Limb (tissue), 2 donors: ENCODE measurements around the gene PCYT1B.
"Not testable (repeated sequence)": the region's sequence is repeated elsewhere in the genome, so short reads cannot be mapped to it uniquely, and the experiment has no call there.

Experiments used
- DNase-seq, 2 donors: peaks; one replicate each; pipeline ENCODE4 v3.0.0-alpha.2; 2016; ENCODE audit errors: extremely low spot score in 2 of 2

The PCYT1B gene

DNA sequence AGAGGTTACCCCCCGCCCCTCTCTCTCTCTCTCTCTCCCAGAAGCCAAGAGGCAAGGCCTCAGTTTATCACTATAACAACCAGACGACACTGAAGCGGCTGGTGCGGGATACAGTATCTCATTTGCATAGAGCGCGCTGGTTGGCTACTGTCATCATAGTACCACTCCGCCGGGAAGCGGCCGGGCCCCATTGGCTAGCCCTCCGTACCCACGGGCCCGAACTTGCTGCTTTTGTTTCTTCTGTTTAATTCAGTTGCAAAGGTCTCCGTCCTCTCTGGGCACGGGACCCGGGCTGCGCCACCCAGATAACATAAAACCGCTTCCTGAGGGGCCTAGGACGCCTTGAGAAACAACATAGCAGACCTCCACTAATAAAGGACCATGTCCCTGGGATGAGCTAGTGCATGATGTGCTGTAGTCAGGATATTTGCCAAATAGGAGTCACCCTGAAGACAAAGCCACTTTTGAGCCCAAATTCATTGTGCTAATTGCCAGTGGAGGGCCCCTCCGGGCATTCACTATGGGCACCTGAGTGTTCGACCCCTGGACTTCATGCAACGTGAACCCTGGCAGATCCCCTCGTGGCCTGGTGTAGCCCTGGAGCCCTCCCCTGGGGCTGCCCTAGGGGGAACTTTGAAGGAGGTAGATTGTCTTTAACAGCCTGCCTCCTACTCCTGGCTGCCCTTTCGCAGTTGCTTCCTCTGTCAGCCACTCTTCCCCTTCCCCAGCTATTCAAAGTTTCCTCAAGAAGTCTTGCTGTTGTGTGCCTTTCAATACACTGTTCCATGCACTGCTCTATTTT lies at the start of gene PCYT1B:
PCYT1B (minus strand) TSS at position 91 of the 802 bp plus-strand sequence. CDS start 242 bp downstream, outside the sequence.
- peak; percentile 81 to 84 for DNase-seq

DNA sequence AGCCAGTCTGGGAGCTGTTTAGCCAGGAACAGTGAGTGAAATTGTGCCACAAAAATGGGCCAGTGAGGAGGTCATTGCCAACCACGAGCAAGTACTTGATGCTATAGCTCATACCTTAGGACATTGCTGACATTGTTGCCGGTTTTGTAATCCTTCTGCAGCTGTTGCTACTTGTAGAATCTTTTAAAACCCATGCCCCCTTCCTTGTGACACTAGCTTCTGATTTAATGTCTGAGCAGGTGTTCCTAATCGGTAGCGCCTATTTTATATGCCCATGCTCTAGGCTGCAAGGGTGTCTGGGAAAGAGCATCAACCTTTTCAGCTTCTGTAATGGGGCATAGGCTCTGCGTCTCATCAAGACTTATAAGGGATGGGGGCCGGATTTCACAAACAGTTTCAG lies 49.1 kb upstream of the PCYT1B start:
- no peak for DNase-seq

DNA sequence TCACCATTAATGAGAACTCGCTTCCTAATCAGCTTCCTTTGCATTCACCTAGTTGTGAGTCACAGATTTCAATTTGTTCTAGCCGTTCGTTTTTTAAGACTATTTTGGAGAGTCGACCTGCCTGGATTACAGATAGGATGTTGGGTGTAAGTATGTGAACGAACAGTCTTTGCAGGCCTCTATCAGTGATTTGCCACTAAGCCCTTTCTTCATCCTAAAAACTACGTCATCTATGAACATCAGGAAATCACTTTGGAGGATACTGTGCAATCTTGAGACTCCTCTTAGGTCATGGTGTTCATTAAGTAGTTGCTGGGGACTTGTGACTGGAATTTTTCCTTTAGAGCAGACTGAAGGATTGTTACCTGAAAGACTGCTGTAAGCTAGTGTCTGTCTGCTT lies 47.7 kb upstream of the PCYT1B start:
- DNase-seq = no peak

DNA sequence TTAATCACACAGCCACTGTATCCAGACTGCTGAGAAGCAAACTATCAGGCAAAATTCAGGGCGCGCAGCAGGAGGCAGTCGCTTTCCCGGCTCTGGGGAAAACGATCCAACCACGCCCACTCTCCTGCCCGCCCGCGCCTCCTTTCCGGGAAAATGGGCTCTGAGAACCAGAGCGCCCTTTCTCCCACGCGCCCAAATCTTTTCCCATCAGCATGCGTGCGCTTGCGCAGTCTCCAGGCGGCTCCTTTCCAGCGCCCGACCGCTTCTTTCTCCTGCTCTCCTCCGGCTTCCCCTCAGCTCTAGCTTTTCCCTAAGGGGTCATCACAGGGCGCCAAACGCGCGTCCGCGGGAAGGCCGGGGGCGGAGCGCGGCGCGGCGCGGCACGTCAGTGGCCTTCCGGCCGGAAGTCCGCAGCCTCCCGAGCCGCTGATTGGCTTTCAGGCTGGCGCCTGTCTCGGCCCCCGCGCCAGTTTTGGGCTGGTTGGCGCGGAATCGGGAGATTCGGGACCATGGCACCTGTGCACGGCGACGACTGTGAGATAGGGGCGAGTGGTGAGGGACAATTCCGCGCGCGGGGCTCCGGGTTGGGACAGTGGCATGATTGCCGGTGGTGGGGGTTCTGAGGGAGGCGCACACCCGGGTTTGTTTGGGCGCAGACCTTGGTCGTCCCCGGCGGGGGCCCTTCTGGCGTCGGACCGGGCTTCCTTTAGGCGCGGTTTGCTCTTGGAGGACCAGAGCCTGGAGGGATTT lies 46.5 kb upstream of the PCYT1B start, which contains the start of gene POLA1:
POLA1 (plus strand) TSS at position 466 of the 750 bp plus-strand sequence; CDS start at position 510, 44 bp downstream.
- peak; percentile 92 to 93 for DNase-seq

DNA sequence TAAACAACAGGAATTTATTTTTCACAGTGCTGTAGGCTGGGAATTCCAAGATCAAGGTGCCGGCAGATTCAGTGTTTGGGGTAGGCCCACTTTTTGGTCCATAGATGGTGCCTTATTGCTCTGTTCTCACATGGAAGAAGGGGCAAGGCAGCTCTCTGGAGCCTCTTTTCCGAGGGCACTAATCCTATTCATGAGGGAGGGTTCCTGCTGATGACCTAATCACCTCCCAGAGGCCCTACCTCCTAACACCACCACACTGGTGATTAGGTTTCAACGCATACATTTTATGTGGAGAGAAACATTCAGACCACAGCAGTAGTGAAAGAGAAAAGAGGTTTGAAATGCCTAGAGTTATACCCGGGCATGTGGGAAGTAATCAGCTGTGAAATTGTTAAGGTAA lies 45.2 kb upstream of the PCYT1B start:
- DNase-seq = no peak

DNA sequence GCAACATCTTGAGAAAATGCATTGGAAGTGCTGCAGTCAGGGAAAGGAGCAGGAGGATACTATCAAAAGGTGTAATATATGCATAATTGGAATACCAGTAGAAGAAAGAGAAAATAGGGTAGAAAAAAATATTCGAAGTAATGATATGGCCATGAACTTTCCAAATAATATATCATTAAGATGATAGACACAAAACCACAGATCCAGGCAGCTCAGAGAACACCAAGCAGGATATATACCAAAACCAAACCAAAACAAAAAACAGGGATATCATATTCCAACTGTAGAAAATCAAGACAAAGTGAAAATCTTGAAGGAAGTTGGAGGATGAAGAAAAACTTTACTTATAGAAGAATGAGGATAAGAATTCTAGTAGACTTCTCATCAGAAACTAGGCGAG lies 36.9 kb upstream of the PCYT1B start:
- DNase-seq = no peak

DNA sequence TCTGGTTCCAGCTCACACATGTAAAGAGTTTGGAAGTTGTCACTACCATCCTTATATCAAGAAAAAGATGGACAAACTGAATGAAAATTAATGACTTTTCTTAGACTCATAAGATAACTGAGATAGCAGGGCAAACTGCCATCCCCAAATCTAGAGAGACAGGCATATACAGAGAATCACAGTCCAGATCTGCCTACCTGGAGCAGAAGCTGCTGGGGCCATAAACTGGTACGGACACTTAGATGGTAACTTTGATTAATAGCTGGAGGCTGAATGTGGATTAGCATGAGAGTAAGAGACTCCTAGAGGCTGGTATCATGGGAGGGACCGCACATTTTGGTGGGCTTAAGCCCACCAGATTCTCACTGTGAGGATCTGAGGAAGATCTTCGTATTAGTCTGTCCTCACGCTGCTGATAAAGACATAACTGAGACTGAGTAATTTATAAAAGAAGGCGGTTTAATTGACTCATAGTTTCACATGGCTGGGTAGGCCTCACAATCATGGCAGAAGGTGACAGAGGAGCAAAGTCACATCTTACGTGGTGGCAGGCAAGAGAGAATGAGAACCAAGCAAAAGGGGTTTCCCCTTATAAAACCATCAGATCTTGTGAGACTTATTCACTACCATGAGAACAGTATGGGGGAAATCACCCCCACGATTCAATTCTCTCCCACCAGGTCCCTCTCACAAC lies 35.7 kb upstream of the PCYT1B start:
- DNase-seq = no peak

DNA sequence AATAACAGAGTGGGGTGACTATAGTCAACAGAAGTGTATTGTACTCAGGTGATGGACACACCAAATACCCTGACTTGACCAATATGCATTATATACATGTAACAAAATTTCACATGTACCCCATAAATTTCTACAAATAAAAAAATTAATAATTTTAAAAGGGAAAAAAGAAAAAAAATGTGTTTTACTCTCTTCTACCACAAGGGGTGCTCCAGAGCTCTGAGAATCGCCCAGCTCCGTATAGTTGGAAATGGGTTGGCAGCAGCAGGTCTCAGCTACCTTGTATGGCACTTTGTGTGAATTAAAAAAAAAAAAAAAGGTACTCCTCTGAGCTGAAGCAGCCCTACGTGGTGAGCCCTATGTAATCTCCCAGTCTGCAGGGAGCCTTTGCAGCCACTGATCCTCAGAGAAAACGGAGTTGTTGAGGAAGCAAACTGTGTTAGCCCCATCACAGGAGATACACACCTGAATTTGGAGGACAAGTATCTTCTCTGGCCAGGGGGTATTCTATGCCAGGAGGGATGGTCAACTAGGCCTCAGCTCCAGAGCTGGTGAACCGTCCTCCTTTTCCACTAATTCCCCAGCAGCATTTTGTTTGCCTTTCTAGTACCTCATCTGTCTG lies 29.4 kb upstream of the PCYT1B start:
- no peak for DNase-seq

DNA sequence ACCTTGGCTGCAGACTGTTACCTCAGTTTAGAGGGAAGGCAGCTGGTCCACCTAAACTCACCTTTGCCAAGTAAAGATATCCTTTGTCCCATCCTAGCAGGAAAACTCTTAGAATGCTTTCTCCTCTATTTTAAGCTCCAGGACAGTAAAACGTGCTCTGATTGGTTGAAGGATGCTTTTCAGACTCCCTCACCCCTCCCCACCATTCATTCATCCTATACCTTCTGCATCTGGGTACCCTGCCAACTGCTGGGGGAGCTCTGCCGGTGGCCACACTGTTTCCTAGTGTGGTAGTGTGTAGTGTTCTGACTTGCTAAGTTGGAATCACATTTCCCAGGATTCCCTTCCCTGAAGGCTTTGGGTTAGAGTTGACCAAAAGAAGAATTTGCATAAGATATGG lies 26.3 kb upstream of the PCYT1B start:
- no peak for DNase-seq

DNA sequence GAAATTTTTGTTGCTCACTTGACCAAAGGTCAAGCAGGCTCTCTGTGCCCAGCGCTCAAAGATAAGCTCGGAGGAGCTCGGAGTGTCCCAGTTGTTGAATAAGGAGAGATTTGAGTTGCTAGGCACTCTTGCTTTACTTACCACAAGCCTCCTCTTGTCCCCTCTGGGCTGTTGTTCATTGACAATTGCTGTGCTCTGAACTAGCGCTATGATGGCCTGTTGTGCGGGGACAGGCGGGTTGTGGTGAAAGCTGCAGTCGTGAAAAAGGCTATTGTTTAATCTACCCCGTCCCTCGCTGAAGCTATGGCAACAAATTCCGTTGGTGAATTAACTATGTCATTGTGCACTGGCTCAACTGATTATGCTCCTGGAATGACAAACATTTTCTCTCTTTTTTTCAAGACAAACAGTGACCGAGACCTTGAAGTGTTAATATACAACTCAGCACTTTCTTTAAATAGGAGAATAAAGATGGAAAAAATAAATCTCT lies 25.6 kb upstream of the PCYT1B start:
- DNase-seq = no peak

DNA sequence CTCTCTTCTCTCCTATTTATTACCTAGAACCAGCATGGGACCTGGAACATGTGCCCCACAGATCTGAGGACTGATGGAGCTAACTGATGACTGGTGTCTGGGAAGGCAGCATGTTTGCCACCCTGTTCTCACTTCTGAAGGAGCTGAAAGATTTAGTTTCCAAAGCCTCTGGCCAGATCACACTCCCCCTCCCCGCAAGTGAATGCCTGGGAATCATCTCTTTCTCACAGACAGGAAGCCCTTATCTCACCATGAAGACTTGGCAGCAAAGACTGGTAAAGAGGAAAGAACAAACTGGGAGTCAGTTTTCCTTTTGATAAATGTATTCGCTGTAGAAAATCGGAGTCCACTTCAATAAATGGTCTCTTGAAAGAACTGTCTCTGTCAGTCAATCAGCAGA lies 21.0 kb upstream of the PCYT1B start:
- no peak for DNase-seq

DNA sequence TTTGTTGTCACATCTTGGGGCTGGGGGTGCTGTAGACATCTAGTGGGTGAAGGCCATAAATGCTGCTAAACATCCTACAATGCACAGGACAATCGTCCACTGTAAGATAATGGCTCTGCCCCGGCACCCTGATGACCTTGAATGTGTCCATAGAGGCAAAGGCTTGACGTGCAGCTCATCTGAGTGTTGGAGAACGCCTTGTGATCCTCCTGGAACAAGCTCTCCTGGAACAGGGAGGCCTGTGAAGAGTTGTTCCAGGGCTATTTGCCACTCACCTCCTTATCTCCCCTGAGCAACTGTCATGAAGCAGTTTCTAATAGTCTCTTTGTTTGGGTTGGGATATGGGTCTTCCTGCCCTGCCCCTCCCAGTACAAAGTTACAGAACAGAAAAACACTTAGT lies 15.2 kb upstream of the PCYT1B start:
- no peak for DNase-seq

DNA sequence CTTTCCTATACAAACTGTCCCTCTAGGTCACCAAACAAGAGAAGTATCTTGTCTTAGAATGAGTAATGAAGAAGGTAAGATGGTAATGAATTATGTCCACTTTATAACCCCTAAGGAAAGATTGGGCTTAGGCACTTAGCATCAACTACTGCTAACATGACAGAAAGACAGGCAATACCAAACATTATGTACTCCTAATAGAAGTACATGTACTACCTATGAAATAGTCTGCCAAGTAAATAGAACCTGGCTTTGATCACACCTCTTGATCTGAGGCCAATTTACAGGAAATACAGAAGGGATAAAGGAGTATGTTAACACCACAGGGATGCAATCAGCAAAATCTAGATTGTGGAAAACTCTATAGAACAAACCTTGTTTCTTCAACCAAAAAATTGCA lies 14.1 kb upstream of the PCYT1B start:
- DNase-seq = no peak

DNA sequence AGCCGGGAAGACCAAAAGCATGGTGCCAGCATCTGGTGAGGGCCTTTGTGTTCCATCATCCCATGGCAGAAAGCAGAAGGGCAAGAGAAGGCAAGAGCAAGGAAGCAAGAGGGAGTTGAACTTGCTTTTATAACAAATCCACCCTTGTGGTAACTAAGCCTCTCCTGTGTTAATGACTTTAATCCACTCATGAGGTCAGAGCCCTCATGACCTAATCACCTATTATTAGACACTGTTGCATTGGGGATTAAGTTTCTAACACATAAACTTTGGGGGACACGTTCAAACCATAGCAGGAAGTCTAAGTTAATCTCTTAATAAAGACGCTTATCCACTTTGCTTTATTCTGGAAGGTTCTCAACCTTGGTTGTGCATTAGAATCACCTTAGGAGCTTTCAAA lies 12.5 kb upstream of the PCYT1B start:
- DNase-seq = no peak

DNA sequence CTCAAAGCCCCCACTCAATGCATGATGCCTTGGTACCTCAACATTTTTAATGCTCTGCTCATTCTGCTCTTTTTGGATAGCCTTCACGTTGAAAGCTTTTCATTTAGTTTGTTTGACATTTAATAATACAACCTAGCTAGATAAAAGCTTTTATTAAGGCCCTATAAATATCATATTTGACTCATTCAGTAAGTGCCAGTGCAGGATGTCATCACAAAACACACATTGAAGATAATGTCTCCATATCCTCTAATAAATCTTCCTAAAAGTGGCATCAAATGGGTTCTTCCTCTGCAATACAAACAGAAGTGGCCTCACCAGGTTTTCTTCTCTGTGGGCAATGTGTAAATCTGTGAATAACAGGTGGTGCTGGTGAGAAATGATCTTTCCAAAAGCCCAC lies 12.0 kb upstream of the PCYT1B start:
- no peak for DNase-seq

DNA sequence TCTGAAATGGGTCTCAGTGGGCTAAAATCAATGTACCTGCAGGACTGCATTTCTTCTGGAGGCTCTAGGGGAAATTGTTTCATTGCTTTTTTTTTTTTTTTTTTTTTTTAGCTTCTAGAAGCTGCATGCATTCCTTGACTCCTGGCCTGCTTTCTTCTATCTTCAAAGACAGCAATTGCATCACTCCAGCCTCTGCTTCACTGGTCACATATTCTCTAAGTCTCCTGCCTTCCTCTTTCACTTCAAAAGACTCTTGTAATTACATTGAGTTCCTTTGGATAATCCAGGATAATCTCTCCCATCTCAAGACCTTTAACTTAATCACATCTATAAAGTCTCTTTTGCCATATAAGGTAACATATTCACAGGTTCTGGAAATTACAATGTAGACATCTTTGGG lies 11.3 kb upstream of the PCYT1B start:
- DNase-seq = no peak

DNA sequence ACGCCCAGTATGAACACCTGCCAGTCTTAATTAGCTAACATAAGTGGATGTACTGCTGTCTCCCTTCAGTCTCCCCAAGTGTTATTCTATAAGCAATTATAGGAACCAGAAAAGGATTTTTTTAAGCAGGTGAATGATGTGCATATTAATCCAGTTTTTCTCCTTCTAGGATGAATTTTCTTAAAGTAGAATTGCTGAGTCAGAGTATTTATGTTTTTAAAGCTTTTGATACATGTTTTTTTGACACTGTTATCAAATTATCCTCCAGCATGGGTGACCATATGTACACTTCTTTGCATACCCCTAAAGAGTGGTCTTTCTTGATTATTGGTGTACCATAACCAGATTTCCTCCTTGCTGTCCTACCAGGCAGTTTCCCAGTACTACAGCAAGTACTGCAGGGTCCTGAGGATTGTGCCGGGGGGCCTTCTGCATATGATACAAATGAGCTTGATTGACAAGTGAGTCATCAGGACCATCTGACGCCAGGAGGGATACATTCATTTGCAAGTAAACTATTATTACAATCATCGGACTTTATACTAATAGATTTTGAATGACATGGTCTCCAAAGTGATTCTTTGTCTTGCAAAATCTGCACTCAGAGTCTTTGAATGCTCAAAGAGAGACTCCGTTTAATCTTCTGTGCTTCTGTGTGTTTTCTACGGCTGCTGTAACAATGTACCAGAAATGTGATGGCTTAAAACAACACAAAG lies 10.7 kb upstream of the PCYT1B start:
- DNase-seq = no peak

DNA sequence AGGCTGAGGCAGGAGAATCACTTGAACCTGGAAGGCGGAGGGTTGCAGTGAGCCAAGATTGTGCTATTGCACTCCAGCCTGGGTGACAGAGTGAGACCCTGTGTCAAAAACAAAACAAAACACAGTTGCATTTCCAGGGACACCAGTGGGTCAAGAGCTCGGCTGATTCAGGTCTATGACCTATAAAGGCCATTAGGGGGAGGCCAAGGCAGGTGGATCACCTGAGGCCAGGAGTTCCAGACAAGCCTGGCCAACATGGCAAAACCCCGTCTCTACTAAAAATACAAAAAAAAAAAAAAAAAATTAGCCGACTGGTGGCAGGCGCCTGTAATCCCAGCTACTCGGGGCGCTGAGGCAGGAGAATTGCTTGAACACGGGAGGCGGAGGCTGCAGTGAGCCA lies 8.5 kb upstream of the PCYT1B start:
- DNase-seq = not testable (repeated sequence)

DNA sequence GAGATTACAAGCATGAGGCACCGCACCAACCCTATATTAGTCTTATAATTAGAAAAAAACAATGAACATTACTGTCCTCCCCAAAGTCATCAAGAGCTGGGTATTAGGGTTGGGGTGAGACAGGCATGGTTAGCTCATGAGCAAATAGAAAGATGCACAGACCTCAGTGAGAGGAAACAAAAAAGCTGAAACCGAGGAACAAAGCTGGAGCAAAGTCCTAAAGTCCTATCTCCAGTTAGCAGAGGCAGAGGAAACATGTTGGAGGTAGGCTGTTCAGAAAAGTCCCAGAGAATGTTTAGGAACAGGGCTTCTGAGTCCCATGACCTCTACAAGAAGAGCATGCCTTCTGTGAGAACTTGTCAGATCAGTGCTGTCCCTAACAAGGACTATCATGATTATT lies 4.6 kb upstream of the PCYT1B start:
- no peak for DNase-seq

DNA sequence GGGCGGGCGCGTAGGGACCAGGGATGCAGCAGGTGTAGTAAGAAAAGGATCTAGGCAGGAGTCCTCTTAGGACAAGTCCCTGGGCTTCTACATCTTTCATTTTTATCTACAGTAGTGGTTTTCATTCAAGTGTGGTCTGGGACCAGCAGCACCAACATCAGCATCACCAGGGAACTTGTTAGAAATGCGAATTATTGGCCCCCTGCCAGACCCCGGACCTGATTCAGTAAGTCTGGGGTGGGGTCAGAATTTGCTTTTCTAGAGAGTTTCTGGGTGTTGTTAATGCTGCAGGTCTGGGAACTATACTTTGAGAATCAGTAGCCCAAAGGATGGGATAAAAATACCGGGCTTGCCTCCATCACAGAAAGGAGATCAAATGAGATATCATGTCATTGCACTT lies 1.3 kb upstream of the PCYT1B start:
- DNase-seq = no peak

DNA sequence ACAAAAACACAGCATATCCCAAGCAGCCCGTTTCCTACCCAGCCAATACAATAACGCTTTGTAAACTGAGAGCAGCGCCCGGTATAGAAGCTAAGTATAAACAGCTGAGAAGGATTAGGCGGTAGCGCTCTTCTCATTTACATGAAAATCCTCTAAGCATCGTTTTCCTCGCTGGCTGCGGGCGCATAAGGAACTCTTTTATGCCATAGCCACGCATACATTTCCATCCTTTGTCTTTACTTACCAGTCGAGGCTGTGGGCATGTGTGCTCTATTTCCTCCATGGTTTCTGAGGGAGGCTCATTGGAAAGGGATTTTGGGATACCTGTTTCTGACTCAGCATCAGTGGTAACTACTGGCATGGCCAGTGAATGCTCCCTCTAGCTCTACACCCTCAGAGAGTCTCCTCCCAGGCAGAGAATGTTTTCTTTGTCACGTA lies 383 bp downstream of the PCYT1B start:
- DNase-seq = peak; percentile 21 to 53
